Measurements from ENCODE around the gene NPLOC4. TPM values are rescaled to one million over a fixed set of nuclear protein-coding genes. Genes with fewer than 3 reads are reported as not detected.

NPLOC4 gene
- total and polyA plus RNA-seq, 9 of the 15 experiments (the other 6 are each of a cell fraction or from before 2014, with no cell fraction given): 1.5 to 116 (median 64.5) TPM

DNA sequence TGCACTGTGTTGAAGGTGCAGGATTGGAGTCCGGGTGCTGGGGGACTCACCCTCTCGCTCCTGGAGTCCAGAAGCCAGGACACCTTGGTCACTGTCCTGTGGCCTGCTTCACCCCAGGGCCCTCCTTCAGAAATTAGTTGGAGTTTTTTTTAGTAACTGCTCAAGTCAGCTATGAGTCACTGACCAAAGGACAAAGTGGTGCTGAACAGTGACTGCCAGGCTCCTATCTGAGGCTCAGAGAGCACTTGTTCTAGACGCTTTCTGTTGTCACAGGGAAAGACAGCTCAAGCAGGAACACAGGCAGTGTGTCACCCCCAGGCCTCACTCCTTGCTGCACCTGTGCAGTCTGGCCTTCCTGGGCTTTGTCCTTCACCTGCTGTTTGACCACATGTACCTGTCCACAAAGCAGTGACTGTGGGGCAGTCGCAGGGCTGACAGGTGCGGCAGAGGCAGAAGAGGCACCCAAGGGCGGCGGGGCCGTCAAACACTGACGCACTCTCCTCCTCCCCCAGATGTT is 80.7 kb downstream of the NPLOC4 start:
- FAIRE-seq: peak; percentile 56
- Histone ChIP-seq H3K27ac (ENCODE audit: extremely low read depth, low read depth, low read length) (peak overlapping the region; percentile 29; the same call in 2 of the 3 replicates), H3K4me2 (ENCODE audit: insufficient read depth, low read length) (no peak overlapping the region), H3K79me2 (ENCODE audit: control insufficient read depth, insufficient read depth, low read length) (peaks cover 14% of the 10 kb centered on the region), H3K4me3 (no peak overlapping the region), H3K4me1 (replicated peaks in 1 of 2; ENCODE audit: control insufficient read depth in 2 of 2, insufficient read depth in 2 of 2, low read length in 2 of 2) (peaks cover 21 to 61% of the 10 kb centered on the region in 2 experiments), H3K9ac (ENCODE audit: insufficient read depth in 1 of 2, low read depth in 2 of 2, low read length in 2 of 2) (peak overlapping the region in 1 of 2 experiments; percentile 77; a peak in 2 of 4 replicates), H3K9me1 (ENCODE audit: control insufficient read depth, insufficient read depth, low read length) (no peaks in the 10 kb centered on the region), H2AFZ (ENCODE audit: low read depth, low read length) (no peak overlapping the region), H3K9me3 (replicated peaks; ENCODE audit: control insufficient read depth, insufficient read depth, low read depth, low read length) (no peaks in the 10 kb centered on the region), H4K20me1 (replicated peaks; ENCODE audit: control insufficient read depth, insufficient read depth, low read length) (peaks cover 15% of the 10 kb centered on the region; the same call in 1 of the 2 replicates), H3K27me3 (ENCODE audit: control insufficient read depth in 2 of 2, insufficient read depth in 2 of 2, low read length in 2 of 2) (no peaks in the 10 kb centered on the region), H3K36me3 (ENCODE audit: control insufficient read depth, insufficient read depth, low read length) (peaks cover 51% of the 10 kb centered on the region; the same call in 2 of the 3 replicates)
- no peak for ATAC-seq
- 50% methylated on average over 9 of the region's 9 CpGs for WGBS (ENCODE audit: insufficient coverage, low coverage, missing lambda C conversion rate)
- BruUV-seq (replicated peaks): no TSS peak
- CTCF ChIA-PET (ENCODE audit: low intra/inter-chr PET ratio): no interaction called here
- intact Hi-C loops (cut with micrococcal nuclease): no loop called here
- POLR2A ChIA-PET: interaction anchor here (0.7 to 1.9 kb wide), 4 partner anchors 43 to 85 kb away, joined by 3 to 10 read pairs (median 3); partner anchors contain the start of gene ACTG1
- in situ Hi-C loops (cut with MboI): no loop called here
- DNase-seq (ENCODE audit: extremely low read depth in 1 of 4, low spot score in 3 of 4): peak in 1 of 4 experiments; percentile 49
- TF ChIP-seq JUND (IDR thresholded peaks at IDR 0.05; ENCODE audit: borderline replicate concordance, low read depth, low read length) (no peak; the same call in 1 of the 2 replicates), JUND (tag; IDR thresholded peaks at IDR 0.05; ENCODE audit: borderline replicate concordance, low read depth, low read length) (0 out of 3 replicates have a peak, but pooled peaks have one; percentile 22), HNRNPL (IDR thresholded peaks at IDR 0.05; ENCODE audit: low read depth, low read length) (no peak), DDX20 (tag; IDR thresholded peaks at IDR 0.05; ENCODE audit: low read depth) (no peak), PML (IDR thresholded peaks at IDR 0.05; ENCODE audit: low read length) (no peak), FOSL1 (tag; conservative IDR thresholded peaks at IDR 0.05) (peak; percentile 83), MAFK (IDR thresholded peaks at IDR 0.05; ENCODE audit: low read length) (no peak), CBX8 (IDR thresholded peaks at IDR 0.05; ENCODE audit: borderline replicate concordance, extremely low read depth, low read depth, low read length, poor library complexity, severe bottlenecking) (no peak), POLR2B (IDR thresholded peaks at IDR 0.05; ENCODE audit: low read depth, partially characterized antibody) (no peak), GTF2E2 (tag; IDR thresholded peaks at IDR 0.05) (no peak), KAT8 (IDR thresholded peaks at IDR 0.05; ENCODE audit: low read depth) (no peak)
- TF ChIP-seq, protein P1, sequence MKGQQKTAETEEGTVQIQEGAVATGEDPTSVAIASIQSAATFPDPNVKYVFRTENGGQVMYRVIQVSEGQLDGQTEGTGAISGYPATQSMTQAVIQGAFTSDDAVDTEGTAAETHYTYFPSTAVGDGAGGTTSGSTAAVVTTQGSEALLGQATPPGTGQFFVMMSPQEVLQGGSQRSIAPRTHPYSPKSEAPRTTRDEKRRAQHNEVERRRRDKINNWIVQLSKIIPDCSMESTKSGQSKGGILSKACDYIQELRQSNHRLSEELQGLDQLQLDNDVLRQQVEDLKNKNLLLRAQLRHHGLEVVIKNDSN (CRISPR knock-in tag; IDR thresholded peaks at IDR 0.05): peak; percentile 37; the same call in 1 of the 2 replicates
- TF ChIP-seq, protein P2, sequence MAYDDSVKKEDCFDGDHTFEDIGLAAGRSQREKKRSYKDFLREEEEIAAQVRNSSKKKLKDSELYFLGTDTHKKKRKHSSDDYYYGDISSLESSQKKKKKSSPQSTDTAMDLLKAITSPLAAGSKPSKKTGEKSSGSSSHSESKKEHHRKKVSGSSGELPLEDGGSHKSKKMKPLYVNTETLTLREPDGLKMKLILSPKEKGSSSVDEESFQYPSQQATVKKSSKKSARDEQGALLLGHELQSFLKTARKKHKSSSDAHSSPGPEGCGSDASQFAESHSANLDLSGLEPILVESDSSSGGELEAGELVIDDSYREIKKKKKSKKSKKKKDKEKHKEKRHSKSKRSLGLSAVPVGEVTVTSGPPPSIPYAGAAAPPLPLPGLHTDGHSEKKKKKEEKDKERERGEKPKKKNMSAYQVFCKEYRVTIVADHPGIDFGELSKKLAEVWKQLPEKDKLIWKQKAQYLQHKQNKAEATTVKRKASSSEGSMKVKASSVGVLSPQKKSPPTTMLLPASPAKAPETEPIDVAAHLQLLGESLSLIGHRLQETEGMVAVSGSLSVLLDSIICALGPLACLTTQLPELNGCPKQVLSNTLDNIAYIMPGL (CRISPR knock-in tag; IDR thresholded peaks at IDR 0.05): no peak
- TF ChIP-seq, protein P3, sequence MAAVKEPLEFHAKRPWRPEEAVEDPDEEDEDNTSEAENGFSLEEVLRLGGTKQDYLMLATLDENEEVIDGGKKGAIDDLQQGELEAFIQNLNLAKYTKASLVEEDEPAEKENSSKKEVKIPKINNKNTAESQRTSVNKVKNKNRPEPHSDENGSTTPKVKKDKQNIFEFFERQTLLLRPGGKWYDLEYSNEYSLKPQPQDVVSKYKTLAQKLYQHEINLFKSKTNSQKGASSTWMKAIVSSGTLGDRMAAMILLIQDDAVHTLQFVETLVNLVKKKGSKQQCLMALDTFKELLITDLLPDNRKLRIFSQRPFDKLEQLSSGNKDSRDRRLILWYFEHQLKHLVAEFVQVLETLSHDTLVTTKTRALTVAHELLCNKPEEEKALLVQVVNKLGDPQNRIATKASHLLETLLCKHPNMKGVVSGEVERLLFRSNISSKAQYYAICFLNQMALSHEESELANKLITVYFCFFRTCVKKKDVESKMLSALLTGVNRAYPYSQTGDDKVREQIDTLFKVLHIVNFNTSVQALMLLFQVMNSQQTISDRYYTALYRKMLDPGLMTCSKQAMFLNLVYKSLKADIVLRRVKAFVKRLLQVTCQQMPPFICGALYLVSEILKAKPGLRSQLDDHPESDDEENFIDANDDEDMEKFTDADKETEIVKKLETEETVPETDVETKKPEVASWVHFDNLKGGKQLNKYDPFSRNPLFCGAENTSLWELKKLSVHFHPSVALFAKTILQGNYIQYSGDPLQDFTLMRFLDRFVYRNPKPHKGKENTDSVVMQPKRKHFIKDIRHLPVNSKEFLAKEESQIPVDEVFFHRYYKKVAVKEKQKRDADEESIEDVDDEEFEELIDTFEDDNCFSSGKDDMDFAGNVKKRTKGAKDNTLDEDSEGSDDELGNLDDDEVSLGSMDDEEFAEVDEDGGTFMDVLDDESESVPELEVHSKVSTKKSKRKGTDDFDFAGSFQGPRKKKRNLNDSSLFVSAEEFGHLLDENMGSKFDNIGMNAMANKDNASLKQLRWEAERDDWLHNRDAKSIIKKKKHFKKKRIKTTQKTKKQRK (IDR thresholded peaks at IDR 0.05; ENCODE audit: borderline replicate concordance, low read depth, low read length): no peak
- TF ChIP-seq, protein P4, sequence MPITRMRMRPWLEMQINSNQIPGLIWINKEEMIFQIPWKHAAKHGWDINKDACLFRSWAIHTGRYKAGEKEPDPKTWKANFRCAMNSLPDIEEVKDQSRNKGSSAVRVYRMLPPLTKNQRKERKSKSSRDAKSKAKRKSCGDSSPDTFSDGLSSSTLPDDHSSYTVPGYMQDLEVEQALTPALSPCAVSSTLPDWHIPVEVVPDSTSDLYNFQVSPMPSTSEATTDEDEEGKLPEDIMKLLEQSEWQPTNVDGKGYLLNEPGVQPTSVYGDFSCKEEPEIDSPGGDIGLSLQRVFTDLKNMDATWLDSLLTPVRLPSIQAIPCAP (CRISPR knock-in tag; IDR thresholded peaks at IDR 0.05; ENCODE audit: borderline replicate concordance): no peak

All from K562 (cell line).